ENCODE data around the gene P2RY2.

GRCh38 chr11:73213196-73214143 lies 4.6 kb upstream of the P2RY2 start:
- TF ChIP-seq POLR2AphosphoS5 (IDR thresholded peaks at IDR 0.05) (no peak), EP300 (IDR thresholded peaks at IDR 0.05) (no peak), CTCF (IDR thresholded peaks at IDR 0.05) (no peak)
